GM12865 (cell line): Measurements from ENCODE around the gene EIF2B1.

Source experiments
- DNase-seq: peaks from one replicate; pipeline ENCODE4 v3.0.0; 2010; ENCODE audit warnings: low read depth
- H3K4me3 ChIP-seq: 2 replicates; pipeline ENCODE4 v1.5.1; 2011; ENCODE audit warnings: mild to moderate bottlenecking, low read depth, low read length, control low read depth
- TF ChIP-seq, protein P1 (sequence below): IDR thresholded peaks from 2 replicates; pipeline ENCODE4 v1.5.1; 2011; ENCODE audit warnings: low read length, control low read depth, low read depth, inconsistent platforms; ENCODE audit not compliant: insufficient read depth; ENCODE audit errors: missing control alignments

EIF2B1 gene

DNA sequence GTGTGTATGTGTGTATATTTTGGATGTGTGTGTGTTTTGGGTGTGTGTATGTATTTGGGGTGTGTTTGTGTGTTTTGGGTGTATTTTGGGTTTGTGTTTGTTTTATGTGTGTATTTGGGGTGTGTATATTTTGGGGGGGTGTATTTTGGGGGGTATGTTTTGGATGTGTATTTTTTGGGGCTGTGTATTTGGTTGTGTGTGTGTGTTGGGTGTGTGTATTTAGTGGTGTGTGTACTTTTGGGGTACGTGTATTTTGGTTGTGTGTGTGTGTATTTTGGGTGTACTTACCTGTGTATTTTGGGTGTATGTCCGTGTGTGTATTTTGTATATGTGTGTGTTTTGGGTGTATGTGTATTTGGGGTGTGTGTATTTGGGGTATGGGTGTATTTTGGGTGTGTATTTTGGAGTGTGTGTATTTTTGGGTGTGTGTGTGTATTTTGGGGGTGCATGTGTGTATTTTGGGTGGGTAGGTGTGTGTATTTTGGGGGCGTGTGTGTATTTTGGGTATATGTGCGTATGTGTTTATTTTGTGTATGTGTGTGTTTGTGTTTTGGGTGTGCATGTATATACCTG lies 20.7 kb upstream of the EIF2B1 start:
- DNase-seq = no peak
- TF ChIP-seq, protein P1, sequence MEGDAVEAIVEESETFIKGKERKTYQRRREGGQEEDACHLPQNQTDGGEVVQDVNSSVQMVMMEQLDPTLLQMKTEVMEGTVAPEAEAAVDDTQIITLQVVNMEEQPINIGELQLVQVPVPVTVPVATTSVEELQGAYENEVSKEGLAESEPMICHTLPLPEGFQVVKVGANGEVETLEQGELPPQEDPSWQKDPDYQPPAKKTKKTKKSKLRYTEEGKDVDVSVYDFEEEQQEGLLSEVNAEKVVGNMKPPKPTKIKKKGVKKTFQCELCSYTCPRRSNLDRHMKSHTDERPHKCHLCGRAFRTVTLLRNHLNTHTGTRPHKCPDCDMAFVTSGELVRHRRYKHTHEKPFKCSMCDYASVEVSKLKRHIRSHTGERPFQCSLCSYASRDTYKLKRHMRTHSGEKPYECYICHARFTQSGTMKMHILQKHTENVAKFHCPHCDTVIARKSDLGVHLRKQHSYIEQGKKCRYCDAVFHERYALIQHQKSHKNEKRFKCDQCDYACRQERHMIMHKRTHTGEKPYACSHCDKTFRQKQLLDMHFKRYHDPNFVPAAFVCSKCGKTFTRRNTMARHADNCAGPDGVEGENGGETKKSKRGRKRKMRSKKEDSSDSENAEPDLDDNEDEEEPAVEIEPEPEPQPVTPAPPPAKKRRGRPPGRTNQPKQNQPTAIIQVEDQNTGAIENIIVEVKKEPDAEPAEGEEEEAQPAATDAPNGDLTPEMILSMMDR = no peak

DNA sequence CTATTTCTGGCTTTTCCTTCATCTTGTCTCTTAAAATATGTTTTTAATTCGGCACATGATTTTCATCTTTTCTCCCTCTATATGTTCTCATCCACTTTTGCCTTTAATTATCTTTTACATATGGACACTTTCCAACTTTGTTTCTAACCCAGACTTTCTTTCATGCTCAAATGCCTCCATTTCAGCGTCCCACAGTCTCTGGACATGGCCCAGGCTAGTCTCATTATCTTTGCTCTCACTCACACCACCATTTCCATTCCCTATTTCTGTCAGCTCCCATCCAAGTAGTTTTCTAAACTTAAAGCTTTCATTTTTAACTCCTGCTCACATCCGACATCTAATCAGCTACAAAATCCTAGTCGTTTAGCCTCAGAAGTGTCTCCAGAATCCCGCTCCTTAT lies 14.9 kb upstream of the EIF2B1 start:
- no peak overlapping the region for H3K4me3 ChIP-seq
- no peak for DNase-seq
- TF ChIP-seq, protein P1 = no peak

More for the DNA sequence above, 20.7 kb upstream of the EIF2B1 start:
- H3K4me3 ChIP-seq = no peak overlapping the region

DNA sequence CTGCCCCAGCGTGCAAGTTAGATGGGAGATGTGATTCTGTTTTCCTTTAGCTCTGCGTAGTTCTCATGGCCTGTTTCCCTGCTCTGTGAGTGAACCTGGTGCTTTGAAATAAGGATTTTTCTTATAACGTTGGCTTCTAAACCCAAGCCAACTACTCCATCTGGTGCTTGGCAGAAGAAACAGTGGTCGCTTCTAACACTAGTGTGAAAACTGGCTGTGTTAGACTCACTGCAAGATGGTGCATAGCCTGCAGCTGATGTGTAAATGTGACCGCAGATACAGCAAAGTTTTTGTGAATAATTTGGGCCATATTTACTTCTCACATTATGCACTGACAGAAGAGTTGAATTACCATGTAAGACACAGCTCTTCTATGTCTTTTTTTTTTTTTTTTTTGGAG lies 12.4 kb upstream of the EIF2B1 start:
- no peak overlapping the region for H3K4me3 ChIP-seq
- no peak for DNase-seq
- TF ChIP-seq, protein P1 = no peak

DNA sequence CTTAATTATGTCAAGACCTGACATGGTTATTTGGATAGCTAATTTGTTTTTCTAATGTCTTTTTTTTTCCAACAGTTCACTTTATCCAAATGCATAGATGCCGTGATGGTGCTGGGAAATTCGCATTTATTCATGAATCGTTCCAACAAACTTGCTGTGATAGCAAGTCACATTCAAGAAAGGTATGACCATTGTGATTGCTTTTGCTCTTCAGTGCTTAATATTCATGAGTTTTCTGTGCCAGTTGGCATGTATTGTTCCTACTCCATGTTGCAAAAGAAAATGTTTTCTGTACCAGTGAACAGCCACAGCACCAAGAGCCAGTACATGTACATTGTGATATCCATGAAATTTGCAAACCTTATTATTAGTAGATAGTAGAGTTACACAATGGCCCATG lies 11.9 kb upstream of the EIF2B1 start:
- TF ChIP-seq, protein P1 = no peak
- DNase-seq = no peak
- no peak overlapping the region for H3K4me3 ChIP-seq

DNA sequence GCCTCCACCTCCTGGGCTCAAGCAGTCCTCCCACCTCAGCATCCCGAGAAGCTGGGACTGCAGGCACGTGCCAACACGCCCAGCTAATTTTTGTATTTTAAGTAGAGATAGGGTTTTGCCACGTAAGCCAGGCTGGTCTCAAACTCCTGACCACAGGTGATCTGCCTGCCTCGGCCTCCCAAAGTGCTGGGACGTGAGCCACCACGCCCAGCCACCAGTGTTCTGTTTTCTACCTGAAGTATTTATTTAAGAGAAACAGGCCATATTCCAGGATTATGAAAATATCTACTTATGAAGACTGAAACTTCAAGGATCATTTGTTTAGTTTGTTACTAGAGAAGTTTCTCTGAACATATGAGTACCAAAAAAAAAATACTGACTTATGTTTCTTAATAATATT lies 10.4 kb upstream of the EIF2B1 start:
- no peak for DNase-seq
- H3K4me3 ChIP-seq = no peak overlapping the region
- TF ChIP-seq, protein P1 = no peak

DNA sequence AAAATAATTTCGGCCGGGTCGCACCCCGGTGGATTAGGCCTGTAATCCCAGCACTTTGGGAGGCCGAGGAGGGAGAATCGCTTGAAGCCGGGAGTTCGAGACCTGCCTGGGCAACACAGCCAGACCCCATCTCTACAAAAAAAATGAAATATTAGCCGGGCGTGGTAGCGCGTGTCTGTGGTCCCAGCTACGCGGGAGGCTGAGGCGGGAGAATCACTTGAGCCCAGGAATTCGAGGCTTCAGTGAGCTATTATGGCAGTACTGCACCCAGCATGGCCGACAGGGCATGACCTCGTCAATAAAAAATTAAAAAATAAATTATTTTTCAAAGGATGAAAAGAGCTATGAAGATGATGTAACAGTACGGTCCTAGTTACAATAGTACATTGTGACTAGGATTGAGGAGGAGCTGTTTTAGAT lies 666 bp upstream of the EIF2B1 start:
- H3K4me3 ChIP-seq = peak overlapping the region; percentile 84
- TF ChIP-seq, protein P1 = no peak
- no peak for DNase-seq

DNA sequence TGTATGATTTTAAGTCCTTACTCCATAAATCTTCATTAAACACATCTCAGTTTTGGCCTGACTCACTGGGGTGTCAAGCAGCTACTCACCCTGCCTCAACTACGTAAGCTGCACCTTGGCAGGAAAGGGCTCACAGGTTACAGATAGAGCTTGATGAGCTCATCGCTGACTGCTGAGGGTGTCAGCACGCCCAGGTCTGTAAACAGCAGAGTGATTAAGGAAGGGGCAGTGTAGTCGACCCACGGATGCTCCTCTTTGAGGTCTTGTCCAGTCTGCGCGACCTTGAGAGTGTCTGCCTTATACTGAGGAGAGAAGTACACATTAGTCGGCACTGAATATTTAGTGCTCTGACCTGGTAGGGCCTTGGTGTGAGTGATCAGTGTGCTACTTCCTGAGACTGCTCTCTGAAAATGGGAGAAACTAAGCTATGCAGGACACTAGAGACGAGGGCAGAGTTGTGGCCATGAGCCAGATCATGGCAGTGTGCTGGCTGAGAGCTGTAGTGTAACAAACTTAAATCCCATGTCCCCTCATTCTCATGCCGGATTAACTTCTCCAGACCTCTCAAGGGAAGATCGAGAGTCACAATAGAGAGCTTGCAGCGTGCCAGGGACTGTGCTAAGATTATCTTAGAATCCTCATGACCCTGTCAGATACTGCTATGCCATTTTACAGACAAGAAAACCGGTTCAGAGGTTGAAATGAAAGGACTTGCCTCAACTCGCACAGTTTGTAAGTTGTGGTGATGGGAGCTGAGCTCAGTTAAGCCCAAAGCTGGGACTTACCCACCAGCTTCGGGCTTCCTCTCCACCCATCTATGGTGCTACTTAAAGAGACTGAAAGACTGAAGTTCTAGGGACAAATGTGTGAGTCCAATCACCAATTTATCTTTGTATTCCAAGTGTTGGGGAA lies 11.6 kb downstream of the EIF2B1 start:
- no peak for DNase-seq
- TF ChIP-seq, protein P1 = no peak
- H3K4me3 ChIP-seq = no peak overlapping the region
